ENCODE results near the gene BBX. TPM values are rescaled to one million over a fixed set of nuclear protein-coding genes. Genes with fewer than 3 reads are reported as not detected.

BBX gene
- total and polyA plus RNA-seq, 4 donors: 4.7 to 25.1 (median 20.5) TPM

DNA sequence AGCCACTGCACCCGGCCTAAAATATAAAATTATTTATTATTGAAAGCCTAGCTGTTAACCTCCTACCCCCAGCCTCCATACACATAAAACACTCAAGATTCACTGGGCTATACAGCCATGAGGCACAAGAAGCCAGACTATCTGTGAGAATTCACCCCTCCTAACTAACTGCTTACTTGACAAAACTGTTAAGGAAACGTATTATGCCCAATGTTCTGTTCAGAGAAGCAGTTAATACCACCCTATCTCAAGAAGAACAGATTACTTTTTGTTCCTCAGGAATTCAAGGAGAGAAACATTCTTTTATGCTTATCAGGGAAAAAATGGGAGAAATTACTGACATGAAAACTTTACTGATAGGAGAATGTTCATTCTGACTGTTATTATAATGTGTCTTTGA is 144.1 kb downstream of the BBX start:
- no peaks in the 10 kb centered on the region for H3K27me3 ChIP-seq (ENCODE audit: control insufficient read depth in 4 of 4, insufficient read depth in 4 of 4, low read length in 3 of 4)
- H3K27ac ChIP-seq (ENCODE audit: low read depth in 1 of 2, low read length in 2 of 2): no peak overlapping the region
- H3K36me3 ChIP-seq (ENCODE audit: control insufficient read depth in 4 of 4, insufficient read depth in 3 of 4, low read depth in 1 of 4, low read length in 3 of 4): no peaks in the 10 kb centered on the region
- DNase-seq (ENCODE audit: low spot score): no peak
- H3K9ac ChIP-seq (ENCODE audit: low read depth in 1 of 2, low read length in 2 of 2): no peak overlapping the region
- no peaks in the 10 kb centered on the region for H3K9me3 ChIP-seq (ENCODE audit: control insufficient read depth in 4 of 4, low read length in 3 of 4)
- H3K4me3 ChIP-seq (ENCODE audit: low read depth in 1 of 3, low read length in 3 of 3): no peak overlapping the region
- H3K4me1 ChIP-seq (ENCODE audit: control insufficient read depth in 4 of 4, insufficient read depth in 4 of 4, low read length in 3 of 4): no peaks in the 10 kb centered on the region
- TF ChIP-seq, protein P1, sequence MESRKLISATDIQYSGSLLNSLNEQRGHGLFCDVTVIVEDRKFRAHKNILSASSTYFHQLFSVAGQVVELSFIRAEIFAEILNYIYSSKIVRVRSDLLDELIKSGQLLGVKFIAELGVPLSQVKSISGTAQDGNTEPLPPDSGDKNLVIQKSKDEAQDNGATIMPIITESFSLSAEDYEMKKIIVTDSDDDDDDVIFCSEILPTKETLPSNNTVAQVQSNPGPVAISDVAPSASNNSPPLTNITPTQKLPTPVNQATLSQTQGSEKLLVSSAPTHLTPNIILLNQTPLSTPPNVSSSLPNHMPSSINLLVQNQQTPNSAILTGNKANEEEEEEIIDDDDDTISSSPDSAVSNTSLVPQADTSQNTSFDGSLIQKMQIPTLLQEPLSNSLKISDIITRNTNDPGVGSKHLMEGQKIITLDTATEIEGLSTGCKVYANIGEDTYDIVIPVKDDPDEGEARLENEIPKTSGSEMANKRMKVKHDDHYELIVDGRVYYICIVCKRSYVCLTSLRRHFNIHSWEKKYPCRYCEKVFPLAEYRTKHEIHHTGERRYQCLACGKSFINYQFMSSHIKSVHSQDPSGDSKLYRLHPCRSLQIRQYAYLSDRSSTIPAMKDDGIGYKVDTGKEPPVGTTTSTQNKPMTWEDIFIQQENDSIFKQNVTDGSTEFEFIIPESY (IDR thresholded peaks at IDR 0.05): no peak
- TF ChIP-seq RXRA (IDR thresholded peaks at IDR 0.05): no peak
- no peak for TF ChIP-seq FOXA1 (IDR thresholded peaks at IDR 0.05)
- TF ChIP-seq GABPA (IDR thresholded peaks at IDR 0.05 in 1 of 2, conservative IDR thresholded peaks at IDR 0.05 in 1 of 2): no peak
- TF ChIP-seq NR2F2 (IDR thresholded peaks at IDR 0.05): no peak
- TF ChIP-seq FOXA2 (IDR thresholded peaks at IDR 0.05): no peak
- TF ChIP-seq YY1 (IDR thresholded peaks at IDR 0.05): no peak
- no peak for TF ChIP-seq JUND (IDR thresholded peaks at IDR 0.05)
- TF ChIP-seq HNF4A (conservative IDR thresholded peaks at IDR 0.05): no peak
- no peak for TF ChIP-seq HNF4G (IDR thresholded peaks at IDR 0.05)
- no peak for TF ChIP-seq SP1 (IDR thresholded peaks at IDR 0.05)
- TF ChIP-seq EGR1 (IDR thresholded peaks at IDR 0.05; ENCODE audit: low read depth in 2 of 2): no peak
- TF ChIP-seq TAF1 (conservative IDR thresholded peaks at IDR 0.05): no peak
- TF ChIP-seq, protein P2, sequence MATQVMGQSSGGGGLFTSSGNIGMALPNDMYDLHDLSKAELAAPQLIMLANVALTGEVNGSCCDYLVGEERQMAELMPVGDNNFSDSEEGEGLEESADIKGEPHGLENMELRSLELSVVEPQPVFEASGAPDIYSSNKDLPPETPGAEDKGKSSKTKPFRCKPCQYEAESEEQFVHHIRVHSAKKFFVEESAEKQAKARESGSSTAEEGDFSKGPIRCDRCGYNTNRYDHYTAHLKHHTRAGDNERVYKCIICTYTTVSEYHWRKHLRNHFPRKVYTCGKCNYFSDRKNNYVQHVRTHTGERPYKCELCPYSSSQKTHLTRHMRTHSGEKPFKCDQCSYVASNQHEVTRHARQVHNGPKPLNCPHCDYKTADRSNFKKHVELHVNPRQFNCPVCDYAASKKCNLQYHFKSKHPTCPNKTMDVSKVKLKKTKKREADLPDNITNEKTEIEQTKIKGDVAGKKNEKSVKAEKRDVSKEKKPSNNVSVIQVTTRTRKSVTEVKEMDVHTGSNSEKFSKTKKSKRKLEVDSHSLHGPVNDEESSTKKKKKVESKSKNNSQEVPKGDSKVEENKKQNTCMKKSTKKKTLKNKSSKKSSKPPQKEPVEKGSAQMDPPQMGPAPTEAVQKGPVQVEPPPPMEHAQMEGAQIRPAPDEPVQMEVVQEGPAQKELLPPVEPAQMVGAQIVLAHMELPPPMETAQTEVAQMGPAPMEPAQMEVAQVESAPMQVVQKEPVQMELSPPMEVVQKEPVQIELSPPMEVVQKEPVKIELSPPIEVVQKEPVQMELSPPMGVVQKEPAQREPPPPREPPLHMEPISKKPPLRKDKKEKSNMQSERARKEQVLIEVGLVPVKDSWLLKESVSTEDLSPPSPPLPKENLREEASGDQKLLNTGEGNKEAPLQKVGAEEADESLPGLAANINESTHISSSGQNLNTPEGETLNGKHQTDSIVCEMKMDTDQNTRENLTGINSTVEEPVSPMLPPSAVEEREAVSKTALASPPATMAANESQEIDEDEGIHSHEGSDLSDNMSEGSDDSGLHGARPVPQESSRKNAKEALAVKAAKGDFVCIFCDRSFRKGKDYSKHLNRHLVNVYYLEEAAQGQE (IDR thresholded peaks at IDR 0.05): no peak
- TF ChIP-seq RAD21 (IDR thresholded peaks at IDR 0.05): no peak
- WGBS: 87% methylated on average over 2 of the region's 2 CpGs

DNA sequence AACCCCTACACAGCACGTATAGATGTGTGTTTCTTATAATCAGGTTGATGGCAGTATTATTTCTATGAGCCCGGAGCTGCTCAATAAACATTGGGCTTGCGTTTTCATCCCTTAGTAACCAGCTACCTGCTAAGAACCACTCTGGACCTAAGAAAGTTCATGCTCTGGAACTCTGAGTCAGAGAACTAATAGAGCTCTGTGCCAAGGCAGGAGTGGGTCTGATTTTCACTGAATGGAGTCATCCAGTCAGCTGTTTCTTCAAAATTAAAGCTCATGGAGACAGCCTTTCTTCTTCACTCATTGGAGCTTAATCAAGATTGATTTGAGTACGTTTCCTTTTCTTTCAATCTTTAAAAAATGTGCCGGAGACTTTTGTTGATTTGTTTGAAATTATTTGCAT is 145.7 kb downstream of the BBX start:
- Histone ChIP-seq H3K9ac (ENCODE audit: low read depth in 1 of 2, low read length in 2 of 2) (no peak overlapping the region), H3K27me3 (ENCODE audit: control insufficient read depth in 4 of 4, insufficient read depth in 4 of 4, low read length in 3 of 4) (no peaks in the 10 kb centered on the region), H3K4me1 (ENCODE audit: control insufficient read depth in 4 of 4, insufficient read depth in 4 of 4, low read length in 3 of 4) (no peaks in the 10 kb centered on the region), H3K36me3 (ENCODE audit: control insufficient read depth in 4 of 4, insufficient read depth in 3 of 4, low read depth in 1 of 4, low read length in 3 of 4) (no peaks in the 10 kb centered on the region), H3K27ac (ENCODE audit: low read depth in 1 of 2, low read length in 2 of 2) (no peak overlapping the region), H3K4me3 (ENCODE audit: low read depth in 1 of 3, low read length in 3 of 3) (no peak overlapping the region), H3K9me3 (ENCODE audit: control insufficient read depth in 4 of 4, low read length in 3 of 4) (no peaks in the 10 kb centered on the region)
- DNase-seq (ENCODE audit: low spot score): no peak
- 91% methylated on average over 5 of the region's 5 CpGs for WGBS
- TF ChIP-seq FOXA2 (IDR thresholded peaks at IDR 0.05) (no peak), TAF1 (conservative IDR thresholded peaks at IDR 0.05) (no peak), RAD21 (IDR thresholded peaks at IDR 0.05) (no peak), JUND (IDR thresholded peaks at IDR 0.05) (no peak), NR2F2 (IDR thresholded peaks at IDR 0.05) (no peak), YY1 (IDR thresholded peaks at IDR 0.05) (no peak), HNF4G (IDR thresholded peaks at IDR 0.05) (no peak), RXRA (IDR thresholded peaks at IDR 0.05) (no peak), FOXA1 (IDR thresholded peaks at IDR 0.05) (no peak), HNF4A (conservative IDR thresholded peaks at IDR 0.05) (no peak)
- TF ChIP-seq, protein P3, sequence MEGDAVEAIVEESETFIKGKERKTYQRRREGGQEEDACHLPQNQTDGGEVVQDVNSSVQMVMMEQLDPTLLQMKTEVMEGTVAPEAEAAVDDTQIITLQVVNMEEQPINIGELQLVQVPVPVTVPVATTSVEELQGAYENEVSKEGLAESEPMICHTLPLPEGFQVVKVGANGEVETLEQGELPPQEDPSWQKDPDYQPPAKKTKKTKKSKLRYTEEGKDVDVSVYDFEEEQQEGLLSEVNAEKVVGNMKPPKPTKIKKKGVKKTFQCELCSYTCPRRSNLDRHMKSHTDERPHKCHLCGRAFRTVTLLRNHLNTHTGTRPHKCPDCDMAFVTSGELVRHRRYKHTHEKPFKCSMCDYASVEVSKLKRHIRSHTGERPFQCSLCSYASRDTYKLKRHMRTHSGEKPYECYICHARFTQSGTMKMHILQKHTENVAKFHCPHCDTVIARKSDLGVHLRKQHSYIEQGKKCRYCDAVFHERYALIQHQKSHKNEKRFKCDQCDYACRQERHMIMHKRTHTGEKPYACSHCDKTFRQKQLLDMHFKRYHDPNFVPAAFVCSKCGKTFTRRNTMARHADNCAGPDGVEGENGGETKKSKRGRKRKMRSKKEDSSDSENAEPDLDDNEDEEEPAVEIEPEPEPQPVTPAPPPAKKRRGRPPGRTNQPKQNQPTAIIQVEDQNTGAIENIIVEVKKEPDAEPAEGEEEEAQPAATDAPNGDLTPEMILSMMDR (IDR thresholded peaks at IDR 0.05; ENCODE audit: low read depth, low read length, missing input control): no peak
- TF ChIP-seq, protein P4, sequence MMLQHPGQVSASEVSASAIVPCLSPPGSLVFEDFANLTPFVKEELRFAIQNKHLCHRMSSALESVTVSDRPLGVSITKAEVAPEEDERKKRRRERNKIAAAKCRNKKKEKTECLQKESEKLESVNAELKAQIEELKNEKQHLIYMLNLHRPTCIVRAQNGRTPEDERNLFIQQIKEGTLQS (IDR thresholded peaks at IDR 0.05): no peak
- TF ChIP-seq, protein P5, sequence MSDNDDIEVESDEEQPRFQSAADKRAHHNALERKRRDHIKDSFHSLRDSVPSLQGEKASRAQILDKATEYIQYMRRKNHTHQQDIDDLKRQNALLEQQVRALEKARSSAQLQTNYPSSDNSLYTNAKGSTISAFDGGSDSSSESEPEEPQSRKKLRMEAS (IDR thresholded peaks at IDR 0.05): no peak
- TF ChIP-seq, protein P2 (IDR thresholded peaks at IDR 0.05): no peak
